ENCODE data around the gene TMEM151A. TPM values are rescaled to one million over a fixed set of nuclear protein-coding genes. Genes with fewer than 3 reads are reported as not detected.

TMEM151A gene
- total and polyA plus RNA-seq, 4 donors = 0.05 to 0.13 TPM; not detected in 2

DNA sequence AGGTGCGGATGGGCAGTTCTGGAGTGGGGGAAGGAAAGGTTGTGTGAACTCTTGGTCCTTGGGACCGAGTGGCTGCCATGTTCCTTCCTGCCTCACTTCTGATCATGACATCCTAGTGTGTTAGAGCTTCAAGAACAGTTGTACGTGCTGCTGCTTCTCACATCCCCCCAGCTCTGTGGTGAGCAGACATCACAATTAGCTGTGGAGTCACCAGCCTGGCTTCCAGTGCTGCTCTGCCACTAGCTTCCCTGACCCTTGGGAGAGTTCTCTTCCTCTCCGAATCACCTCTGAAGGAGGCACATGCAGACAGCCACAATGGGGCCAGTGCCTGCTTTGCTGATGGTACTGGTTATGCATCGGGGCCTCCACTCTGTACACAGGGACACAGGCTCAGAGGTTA is 29.5 kb upstream of the TMEM151A start:
- Histone ChIP-seq H3K27me3 (ENCODE audit: control insufficient read depth in 4 of 4, insufficient read depth in 4 of 4, low read length in 3 of 4) (no peaks in the 10 kb centered on the region), H3K9me3 (ENCODE audit: control insufficient read depth in 4 of 4, low read length in 3 of 4) (no peaks in the 10 kb centered on the region), H3K9ac (ENCODE audit: low read depth in 1 of 2, low read length in 2 of 2) (no peak overlapping the region), H3K4me3 (ENCODE audit: low read depth in 1 of 3, low read length in 3 of 3) (no peak overlapping the region), H3K4me1 (ENCODE audit: control insufficient read depth in 4 of 4, insufficient read depth in 4 of 4, low read length in 3 of 4) (peaks cover 0 to 15% (median 8%) of the 10 kb centered on the region in 4 donors), H3K36me3 (ENCODE audit: control insufficient read depth in 4 of 4, insufficient read depth in 3 of 4, low read depth in 1 of 4, low read length in 3 of 4) (peaks cover 0 to 6% (median 2%) of the 10 kb centered on the region in 4 donors), H3K27ac (ENCODE audit: low read depth in 1 of 2, low read length in 2 of 2) (no peak overlapping the region)
- no peak for DNase-seq (ENCODE audit: low spot score)
- 96% methylated on average over 5 of the region's 5 CpGs for WGBS
- TF ChIP-seq SP1 (IDR thresholded peaks at IDR 0.05) = no peak
- TF ChIP-seq, protein P1, sequence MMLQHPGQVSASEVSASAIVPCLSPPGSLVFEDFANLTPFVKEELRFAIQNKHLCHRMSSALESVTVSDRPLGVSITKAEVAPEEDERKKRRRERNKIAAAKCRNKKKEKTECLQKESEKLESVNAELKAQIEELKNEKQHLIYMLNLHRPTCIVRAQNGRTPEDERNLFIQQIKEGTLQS (IDR thresholded peaks at IDR 0.05) = no peak
- no peak for TF ChIP-seq NR2F2 (IDR thresholded peaks at IDR 0.05)
- TF ChIP-seq JUND (IDR thresholded peaks at IDR 0.05) = no peak
- TF ChIP-seq EGR1 (IDR thresholded peaks at IDR 0.05; ENCODE audit: low read depth in 2 of 2) = no peak
- TF ChIP-seq MAX (IDR thresholded peaks at IDR 0.05) = no peak
- TF ChIP-seq TAF1 (conservative IDR thresholded peaks at IDR 0.05) = no peak
- TF ChIP-seq GABPA (IDR thresholded peaks at IDR 0.05 in 1 of 2, conservative IDR thresholded peaks at IDR 0.05 in 1 of 2) = no peak
- TF ChIP-seq FOXA1 (IDR thresholded peaks at IDR 0.05) = no peak
- TF ChIP-seq, protein P2, sequence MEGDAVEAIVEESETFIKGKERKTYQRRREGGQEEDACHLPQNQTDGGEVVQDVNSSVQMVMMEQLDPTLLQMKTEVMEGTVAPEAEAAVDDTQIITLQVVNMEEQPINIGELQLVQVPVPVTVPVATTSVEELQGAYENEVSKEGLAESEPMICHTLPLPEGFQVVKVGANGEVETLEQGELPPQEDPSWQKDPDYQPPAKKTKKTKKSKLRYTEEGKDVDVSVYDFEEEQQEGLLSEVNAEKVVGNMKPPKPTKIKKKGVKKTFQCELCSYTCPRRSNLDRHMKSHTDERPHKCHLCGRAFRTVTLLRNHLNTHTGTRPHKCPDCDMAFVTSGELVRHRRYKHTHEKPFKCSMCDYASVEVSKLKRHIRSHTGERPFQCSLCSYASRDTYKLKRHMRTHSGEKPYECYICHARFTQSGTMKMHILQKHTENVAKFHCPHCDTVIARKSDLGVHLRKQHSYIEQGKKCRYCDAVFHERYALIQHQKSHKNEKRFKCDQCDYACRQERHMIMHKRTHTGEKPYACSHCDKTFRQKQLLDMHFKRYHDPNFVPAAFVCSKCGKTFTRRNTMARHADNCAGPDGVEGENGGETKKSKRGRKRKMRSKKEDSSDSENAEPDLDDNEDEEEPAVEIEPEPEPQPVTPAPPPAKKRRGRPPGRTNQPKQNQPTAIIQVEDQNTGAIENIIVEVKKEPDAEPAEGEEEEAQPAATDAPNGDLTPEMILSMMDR (IDR thresholded peaks at IDR 0.05; ENCODE audit: low read depth, low read length, missing input control) = no peak
- TF ChIP-seq, protein P3, sequence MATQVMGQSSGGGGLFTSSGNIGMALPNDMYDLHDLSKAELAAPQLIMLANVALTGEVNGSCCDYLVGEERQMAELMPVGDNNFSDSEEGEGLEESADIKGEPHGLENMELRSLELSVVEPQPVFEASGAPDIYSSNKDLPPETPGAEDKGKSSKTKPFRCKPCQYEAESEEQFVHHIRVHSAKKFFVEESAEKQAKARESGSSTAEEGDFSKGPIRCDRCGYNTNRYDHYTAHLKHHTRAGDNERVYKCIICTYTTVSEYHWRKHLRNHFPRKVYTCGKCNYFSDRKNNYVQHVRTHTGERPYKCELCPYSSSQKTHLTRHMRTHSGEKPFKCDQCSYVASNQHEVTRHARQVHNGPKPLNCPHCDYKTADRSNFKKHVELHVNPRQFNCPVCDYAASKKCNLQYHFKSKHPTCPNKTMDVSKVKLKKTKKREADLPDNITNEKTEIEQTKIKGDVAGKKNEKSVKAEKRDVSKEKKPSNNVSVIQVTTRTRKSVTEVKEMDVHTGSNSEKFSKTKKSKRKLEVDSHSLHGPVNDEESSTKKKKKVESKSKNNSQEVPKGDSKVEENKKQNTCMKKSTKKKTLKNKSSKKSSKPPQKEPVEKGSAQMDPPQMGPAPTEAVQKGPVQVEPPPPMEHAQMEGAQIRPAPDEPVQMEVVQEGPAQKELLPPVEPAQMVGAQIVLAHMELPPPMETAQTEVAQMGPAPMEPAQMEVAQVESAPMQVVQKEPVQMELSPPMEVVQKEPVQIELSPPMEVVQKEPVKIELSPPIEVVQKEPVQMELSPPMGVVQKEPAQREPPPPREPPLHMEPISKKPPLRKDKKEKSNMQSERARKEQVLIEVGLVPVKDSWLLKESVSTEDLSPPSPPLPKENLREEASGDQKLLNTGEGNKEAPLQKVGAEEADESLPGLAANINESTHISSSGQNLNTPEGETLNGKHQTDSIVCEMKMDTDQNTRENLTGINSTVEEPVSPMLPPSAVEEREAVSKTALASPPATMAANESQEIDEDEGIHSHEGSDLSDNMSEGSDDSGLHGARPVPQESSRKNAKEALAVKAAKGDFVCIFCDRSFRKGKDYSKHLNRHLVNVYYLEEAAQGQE (IDR thresholded peaks at IDR 0.05) = no peak
- TF ChIP-seq RXRA (IDR thresholded peaks at IDR 0.05) = no peak
- no peak for TF ChIP-seq HNF4A (conservative IDR thresholded peaks at IDR 0.05)
- TF ChIP-seq YY1 (IDR thresholded peaks at IDR 0.05) = no peak

DNA sequence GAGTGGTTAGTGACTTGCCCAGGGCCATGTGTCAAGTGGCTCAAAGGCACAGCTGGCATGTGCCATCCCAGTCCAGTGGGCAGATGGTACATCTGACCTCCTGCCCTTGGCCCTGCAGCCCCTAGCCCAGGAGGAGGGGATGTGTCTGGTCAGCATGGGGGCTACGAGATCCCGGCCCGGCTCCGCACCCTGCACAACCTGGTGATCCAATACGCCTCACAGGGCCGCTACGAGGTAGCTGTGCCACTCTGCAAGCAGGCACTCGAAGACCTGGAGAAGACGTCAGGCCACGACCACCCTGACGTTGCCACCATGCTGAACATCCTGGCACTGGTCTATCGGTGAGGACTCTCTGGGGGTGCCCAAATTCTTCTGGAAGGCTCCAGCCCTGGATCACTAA is 29.0 kb upstream of the TMEM151A start:
- no peak for DNase-seq (ENCODE audit: low spot score)
- Histone ChIP-seq H3K36me3 (ENCODE audit: control insufficient read depth in 4 of 4, insufficient read depth in 3 of 4, low read depth in 1 of 4, low read length in 3 of 4) (peaks cover 0 to 6% (median 2%) of the 10 kb centered on the region in 4 donors), H3K9ac (ENCODE audit: low read depth in 1 of 2, low read length in 2 of 2) (no peak overlapping the region), H3K27ac (ENCODE audit: low read depth in 1 of 2, low read length in 2 of 2) (no peak overlapping the region), H3K4me3 (ENCODE audit: low read depth in 1 of 3, low read length in 3 of 3) (no peak overlapping the region), H3K9me3 (ENCODE audit: control insufficient read depth in 4 of 4, low read length in 3 of 4) (no peaks in the 10 kb centered on the region), H3K4me1 (ENCODE audit: control insufficient read depth in 4 of 4, insufficient read depth in 4 of 4, low read length in 3 of 4) (peaks cover 0 to 16% (median 7%) of the 10 kb centered on the region in 4 donors), H3K27me3 (ENCODE audit: control insufficient read depth in 4 of 4, insufficient read depth in 4 of 4, low read length in 3 of 4) (no peaks in the 10 kb centered on the region)
- 95% methylated on average over 12 of the region's 12 CpGs for WGBS
- TF ChIP-seq GABPA (IDR thresholded peaks at IDR 0.05 in 1 of 2, conservative IDR thresholded peaks at IDR 0.05 in 1 of 2) (no peak), FOXA1 (IDR thresholded peaks at IDR 0.05) (no peak), NR2F2 (IDR thresholded peaks at IDR 0.05) (no peak), HNF4G (IDR thresholded peaks at IDR 0.05) (no peak), TAF1 (conservative IDR thresholded peaks at IDR 0.05) (no peak), SP1 (IDR thresholded peaks at IDR 0.05) (no peak), FOXA2 (IDR thresholded peaks at IDR 0.05) (no peak), HNF4A (conservative IDR thresholded peaks at IDR 0.05) (no peak)
- TF ChIP-seq, protein P1 (IDR thresholded peaks at IDR 0.05) = no peak

Data from liver (tissue), 9 donors.